ENCODE data around the gene RBPJ. TPM values are rescaled to one million over a fixed set of nuclear protein-coding genes. Genes with fewer than 3 reads are reported as not detected.

The RBPJ gene
- total RNA-seq, 2 experiments from 2014 or later, result 39.9 to 61.1 TPM

DNA sequence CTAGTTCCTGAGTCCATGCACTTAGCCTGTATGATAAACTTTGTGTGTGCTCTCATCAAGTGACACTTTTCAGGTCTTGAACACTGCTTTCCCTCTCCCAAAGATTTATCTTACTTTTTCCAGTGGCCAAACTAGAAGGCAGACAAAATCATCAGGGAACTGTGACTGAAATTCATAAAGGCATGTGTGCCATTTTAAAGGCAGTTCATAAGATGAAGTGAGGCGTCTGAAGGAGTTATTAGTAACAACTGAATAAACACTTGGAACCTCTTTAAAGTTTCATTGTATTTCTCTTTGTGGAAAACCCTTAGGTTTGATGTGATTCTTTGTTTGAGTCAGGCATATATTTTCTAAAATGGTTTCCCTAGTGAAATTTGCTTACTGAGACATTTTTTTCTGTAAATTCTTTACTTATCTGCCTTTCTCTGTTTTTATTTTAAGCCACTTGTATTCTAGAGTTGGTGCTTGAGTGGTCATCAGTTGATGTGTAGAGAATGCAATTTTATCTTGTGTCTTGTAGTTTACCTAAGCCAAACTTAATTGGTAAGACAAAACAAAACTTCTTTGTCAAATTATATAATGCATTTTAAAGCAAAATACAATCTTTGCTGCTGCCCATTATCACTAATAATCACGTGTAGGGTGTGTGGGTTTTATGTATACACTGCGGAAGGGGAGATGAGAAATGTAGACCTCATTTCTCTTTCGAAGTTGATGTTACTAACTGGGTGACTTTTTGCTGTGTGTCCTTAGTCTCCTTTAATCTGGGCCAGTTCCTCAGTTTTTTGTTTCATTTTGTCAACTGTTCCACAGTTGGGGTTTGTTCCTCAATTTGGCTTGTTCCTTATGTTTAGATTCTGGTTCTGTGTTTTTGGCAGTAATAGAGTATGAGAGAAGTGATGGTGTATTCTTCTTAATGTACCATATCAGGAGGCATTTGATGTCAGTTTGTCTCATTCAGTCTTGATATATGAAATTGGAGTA is 56.8 kb downstream of the RBPJ start:
- DNase-seq (ENCODE audit: low spot score), result no peak
- no TSS peak for BruUV-seq (replicated peaks)
- H3K9me2 ChIP-seq (ENCODE audit: insufficient read depth, low read length), result no peaks in the 10 kb centered on the region
- TF ChIP-seq, protein P1, sequence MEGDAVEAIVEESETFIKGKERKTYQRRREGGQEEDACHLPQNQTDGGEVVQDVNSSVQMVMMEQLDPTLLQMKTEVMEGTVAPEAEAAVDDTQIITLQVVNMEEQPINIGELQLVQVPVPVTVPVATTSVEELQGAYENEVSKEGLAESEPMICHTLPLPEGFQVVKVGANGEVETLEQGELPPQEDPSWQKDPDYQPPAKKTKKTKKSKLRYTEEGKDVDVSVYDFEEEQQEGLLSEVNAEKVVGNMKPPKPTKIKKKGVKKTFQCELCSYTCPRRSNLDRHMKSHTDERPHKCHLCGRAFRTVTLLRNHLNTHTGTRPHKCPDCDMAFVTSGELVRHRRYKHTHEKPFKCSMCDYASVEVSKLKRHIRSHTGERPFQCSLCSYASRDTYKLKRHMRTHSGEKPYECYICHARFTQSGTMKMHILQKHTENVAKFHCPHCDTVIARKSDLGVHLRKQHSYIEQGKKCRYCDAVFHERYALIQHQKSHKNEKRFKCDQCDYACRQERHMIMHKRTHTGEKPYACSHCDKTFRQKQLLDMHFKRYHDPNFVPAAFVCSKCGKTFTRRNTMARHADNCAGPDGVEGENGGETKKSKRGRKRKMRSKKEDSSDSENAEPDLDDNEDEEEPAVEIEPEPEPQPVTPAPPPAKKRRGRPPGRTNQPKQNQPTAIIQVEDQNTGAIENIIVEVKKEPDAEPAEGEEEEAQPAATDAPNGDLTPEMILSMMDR (conservative IDR thresholded peaks at IDR 0.05; ENCODE audit: low read length), result no peak
- TF ChIP-seq EZH2phosphoT487 (IDR thresholded peaks at IDR 0.05; ENCODE audit: borderline replicate concordance, low read depth, low read length), result no peak
- peaks cover 27% of the 10 kb centered on the region for H4K20me1 ChIP-seq (ENCODE audit: insufficient read depth, low read length)
- H3K79me2 ChIP-seq (ENCODE audit: insufficient read depth, low read depth, low read length), result peaks cover 36% of the 10 kb centered on the region
- ChIA-PET CTCF (ENCODE audit: unreplicated experiment) (no interaction called here), POLR2A (no interaction called here)
- H3K4me1 ChIP-seq (ENCODE audit: insufficient read depth, low read length, poor library complexity, severe bottlenecking), result peaks cover 46% of the 10 kb centered on the region
- H3K4me2 ChIP-seq (ENCODE audit: low read length), result no peak overlapping the region
- H2AFZ ChIP-seq (ENCODE audit: low read length), result no peak overlapping the region
- no peaks in the 10 kb centered on the region for H3K36me3 ChIP-seq (ENCODE audit: insufficient read depth, low read length)
- no peak overlapping the region for H3K4me3 ChIP-seq (ENCODE audit: low read depth, low read length, poor library complexity, severe bottlenecking)
- H3K9me3 ChIP-seq (ENCODE audit: low read length), result no peaks in the 10 kb centered on the region
- intact Hi-C loops (cut with micrococcal nuclease; ENCODE audit: unreplicated experiment), result loop anchor here (1.0 kb wide), 1 partner anchor 41 kb away; no protein-coding TSS in a partner anchor
- no peak overlapping the region for H3K27ac ChIP-seq (ENCODE audit: low read depth, low read length, poor library complexity, severe bottlenecking)

DNA sequence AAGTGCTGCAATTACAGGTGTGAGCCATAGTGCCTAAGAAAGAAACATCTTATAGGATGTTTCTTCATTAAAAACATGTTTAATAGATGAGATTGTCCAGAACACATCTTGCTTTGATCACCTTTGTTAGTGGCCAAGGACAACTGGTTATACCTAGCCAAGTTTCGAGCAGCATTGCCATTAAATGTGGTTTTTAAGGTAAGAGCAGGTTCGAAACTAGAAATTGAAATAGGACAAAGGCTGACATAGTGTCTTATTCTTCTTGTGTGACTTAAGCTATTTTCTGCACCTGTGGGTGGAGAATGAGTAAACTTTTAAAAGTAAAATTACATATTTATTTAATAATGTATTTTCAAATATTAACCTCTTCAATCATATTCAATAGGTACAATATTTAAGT is 59.0 kb downstream of the RBPJ start:
- H4K20me1 ChIP-seq (ENCODE audit: insufficient read depth, low read length), result peaks cover 19% of the 10 kb centered on the region
- ChIA-PET CTCF (ENCODE audit: unreplicated experiment) (interaction anchor here (0.6 kb wide), 1 partner anchor 303 kb away, joined by 3 read pairs; no protein-coding TSS in a partner anchor), POLR2A (interaction anchor here (0.6 to 1.3 kb wide), 6 partner anchors 15 to 1145 kb away, joined by 3 to 5 read pairs (median 3); partner anchors contain the start of gene ANAPC4)
- no peaks in the 10 kb centered on the region for H3K9me2 ChIP-seq (ENCODE audit: insufficient read depth, low read length)
- H3K4me1 ChIP-seq (ENCODE audit: insufficient read depth, low read length, poor library complexity, severe bottlenecking), result peaks cover 36% of the 10 kb centered on the region
- H3K36me3 ChIP-seq (ENCODE audit: insufficient read depth, low read length), result no peaks in the 10 kb centered on the region
- H3K9me3 ChIP-seq (ENCODE audit: low read length), result no peaks in the 10 kb centered on the region
- intact Hi-C loops (cut with micrococcal nuclease; ENCODE audit: unreplicated experiment), result no loop called here
- no peak overlapping the region for H2AFZ ChIP-seq (ENCODE audit: low read length)
- BruUV-seq (replicated peaks), result no TSS peak
- H3K79me2 ChIP-seq (ENCODE audit: insufficient read depth, low read depth, low read length), result peaks cover 36% of the 10 kb centered on the region
- DNase-seq (ENCODE audit: low spot score), result no peak
- TF ChIP-seq, protein P1 (conservative IDR thresholded peaks at IDR 0.05; ENCODE audit: low read length), result no peak
- no peak for TF ChIP-seq EZH2phosphoT487 (IDR thresholded peaks at IDR 0.05; ENCODE audit: borderline replicate concordance, low read depth, low read length)
- no peak overlapping the region for H3K4me2 ChIP-seq (ENCODE audit: low read length)
- H3K4me3 ChIP-seq (ENCODE audit: low read depth, low read length, poor library complexity, severe bottlenecking), result no peak overlapping the region
- no peak overlapping the region for H3K27ac ChIP-seq (ENCODE audit: low read depth, low read length, poor library complexity, severe bottlenecking)
